HepG2 (cell line): ENCODE measurements around the gene TECPR1. TPM values are rescaled to one million over a fixed set of nuclear protein-coding genes. Genes with fewer than 3 reads are reported as not detected.

Source experiments
- ELF4 ChIP-seq: sonication (generic); formaldehyde crosslinking; IDR thresholded peaks from 2 replicates; pipeline ENCODE4 v1.5.0; 2020; ENCODE audit warnings: missing genetic modification reagents, mild to moderate bottlenecking, moderate library complexity, borderline replicate concordance
- EZH2 ChIP-seq: conservative IDR thresholded peaks from 2 replicates; pipeline ENCODE4 v1.6.1; 2012; ENCODE audit warnings: mild to moderate bottlenecking, low read depth, low read length, moderate library complexity
- GABPB1 ChIP-seq: IDR thresholded peaks from 2 replicates; pipeline ENCODE4 v1.6.1; 2016; ENCODE audit warnings: mild to moderate bottlenecking, missing genetic modification reagents, moderate library complexity, missing compliant biosample characterization
- HOXD1 ChIP-seq: sonication (generic); formaldehyde crosslinking; IDR thresholded peaks from 2 replicates; pipeline ENCODE4 v1.5.0; 2020; ENCODE audit warnings: missing genetic modification reagents
- IRX3 ChIP-seq: sonication (generic); formaldehyde crosslinking; IDR thresholded peaks from 2 replicates; pipeline ENCODE4 v1.8.1; 2023; ENCODE audit warnings: mild to moderate bottlenecking, low read depth, missing genetic modification reagents, borderline replicate concordance
- JDP2 ChIP-seq: sonication (generic); formaldehyde crosslinking; IDR thresholded peaks from 2 replicates; pipeline ENCODE4 v1.8.1; 2022; ENCODE audit warnings: missing genetic modification reagents, borderline replicate concordance
- MIER3 ChIP-seq: IDR thresholded peaks from 2 replicates; pipeline ENCODE4 v1.6.1; 2016; ENCODE audit warnings: missing compliant biosample characterization, borderline replicate concordance
- RNF2 ChIP-seq: fragments of 450-650 bp; conservative IDR thresholded peaks from 2 replicates; pipeline ENCODE4 v1.6.1; 2016; ENCODE audit warnings: low read depth
- TBL1XR1 ChIP-seq: fragments of 150-350 bp; IDR thresholded peaks from 2 replicates; pipeline ENCODE4 v1.6.1; 2014; ENCODE audit warnings: borderline replicate concordance, low read length; ENCODE audit not compliant: partially characterized antibody
- TGIF2 ChIP-seq: IDR thresholded peaks from 2 replicates; pipeline ENCODE4 v1.6.1; 2016; ENCODE audit warnings: control low read depth, missing compliant biosample characterization
- ZFP36L2 ChIP-seq: sonication (generic); formaldehyde crosslinking; IDR thresholded peaks from 2 replicates; pipeline ENCODE4 v1.4.0; 2020; ENCODE audit warnings: missing genetic modification reagents
- ZFP62 ChIP-seq: sonication (generic); formaldehyde crosslinking; IDR thresholded peaks from 2 replicates; pipeline ENCODE4 v1.4.0; 2020; ENCODE audit warnings: missing genetic modification reagents
- ZFYVE20 ChIP-seq: sonication (generic); formaldehyde crosslinking; IDR thresholded peaks from 2 replicates; pipeline ENCODE4 v1.8.0; 2023; ENCODE audit warnings: low read depth, mild to moderate bottlenecking, moderate library complexity, missing genetic modification reagents, borderline replicate concordance
- ZNF180 ChIP-seq: sonication (generic); formaldehyde crosslinking; IDR thresholded peaks from 2 replicates; pipeline ENCODE4 v1.4.0; 2020; ENCODE audit warnings: low read depth, missing genetic modification reagents, borderline replicate concordance
- ZNF235 ChIP-seq: sonication (generic); formaldehyde crosslinking; IDR thresholded peaks from 2 replicates; pipeline ENCODE4 v1.8.1; 2023; ENCODE audit warnings: mild to moderate bottlenecking, missing genetic modification reagents, borderline replicate concordance
- ZNF430 ChIP-seq: sonication (generic); formaldehyde crosslinking; IDR thresholded peaks from 2 replicates; pipeline ENCODE4 v1.9.0; 2021; ENCODE audit warnings: mild to moderate bottlenecking, missing genetic modification reagents
- ZNF713 ChIP-seq: sonication (generic); formaldehyde crosslinking; IDR thresholded peaks from 2 replicates; pipeline ENCODE4 v1.4.0; 2020; ENCODE audit warnings: mild to moderate bottlenecking, missing genetic modification reagents
- polyA plus RNA-seq, 8 experiments: library from polyadenylated mRNA; depleted of rRNA in 3 of 8; stranded (reverse) in 7 of 8; unstranded in 1 of 8; fragments of >200 nt; fragmentation: Illumina TruSeq in 4 of 8; extraction: Trizol in 4 of 8; gene quantifications; 2 replicates each; pipeline versions ENCODE4 v1.2.1 to v1.2.3, GENCODE V29; 2011 to 2016; ENCODE audit warnings: low read depth in 4 of 8, missing spikeins in 1 of 8, mixed read lengths in 1 of 8; ENCODE audit not compliant: insufficient read depth in 1 of 8
- total RNA-seq, 5 experiments: library from RNA; depleted of rRNA; stranded (reverse); fragments of >200 nt; fragmentation: Illumina TruSeq; extraction: Trizol; gene quantifications; 2 replicates each; pipeline ENCODE4 v1.2.3, GENCODE V29; 2016; ENCODE audit warnings: low read depth in 1 of 5
- TF ChIP-seq, protein P1 (sequence below): sonication (generic); formaldehyde crosslinking; IDR thresholded peaks from 2 replicates; pipeline ENCODE4 v1.8.0; 2022; ENCODE audit warnings: mild to moderate bottlenecking, missing genetic modification reagents
- TF ChIP-seq, protein P2 (sequence below): sonication (generic); formaldehyde crosslinking; IDR thresholded peaks from 2 replicates; pipeline ENCODE4 v1.5.1; 2020; ENCODE audit warnings: missing genetic modification reagents, mild to moderate bottlenecking, borderline replicate concordance
- TF ChIP-seq, protein P3 (sequence below): sonication (generic); formaldehyde crosslinking; IDR thresholded peaks from 2 replicates; pipeline ENCODE4; 2020; ENCODE audit warnings: missing genetic modification reagents, mild to moderate bottlenecking, borderline replicate concordance
- TF ChIP-seq, protein P4 (sequence below): sonication (generic); formaldehyde crosslinking; conservative IDR thresholded peaks from 2 replicates; pipeline ENCODE4 v1.4.0; 2020; ENCODE audit warnings: missing genetic modification reagents

Gene TECPR1
- total and polyA plus RNA-seq, 2 of the 13 experiments (the other 11 are each of a cell fraction or from before 2014, with no cell fraction given): 2.3 to 6.3 TPM

DNA sequence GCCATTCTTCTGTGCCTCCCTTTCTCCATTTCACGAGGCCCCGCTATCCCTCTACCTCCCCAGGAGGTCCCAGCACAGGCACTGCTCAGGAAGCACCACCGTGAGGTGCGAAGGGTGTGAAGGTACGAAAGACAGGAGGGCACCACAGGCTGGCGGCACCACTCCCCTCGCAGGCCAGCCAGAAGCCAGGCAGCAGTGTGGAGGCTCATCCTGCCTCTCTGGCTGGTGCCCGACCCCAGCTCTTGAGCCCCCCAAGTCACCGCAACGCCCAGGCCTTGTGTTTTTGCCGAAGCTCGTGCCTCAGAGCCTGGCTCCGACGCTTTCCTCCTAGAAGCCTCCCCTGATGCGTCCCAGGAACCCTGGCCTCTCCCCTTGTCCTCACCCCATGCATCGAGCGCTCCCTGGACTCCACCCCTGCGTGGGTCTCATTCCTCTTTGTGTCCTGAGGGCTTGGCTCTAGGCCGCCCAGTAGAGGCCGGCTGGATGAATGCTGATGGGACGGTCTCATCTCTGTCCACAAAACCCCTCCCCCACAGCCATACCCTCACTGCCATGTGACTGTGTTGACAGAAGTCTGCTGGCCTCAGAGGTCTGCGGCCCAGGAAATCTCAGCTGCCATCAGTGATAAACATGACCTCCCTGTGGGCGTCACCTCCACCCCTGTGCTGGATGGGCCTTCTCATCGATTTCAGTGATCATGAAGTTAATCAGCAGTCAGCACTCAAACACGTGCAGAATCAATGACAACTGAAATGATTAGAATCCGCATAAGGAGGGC is 48.8 kb upstream of the TECPR1 start (continued):
- TF ChIP-seq ZNF235 (CRISPR knock-in tag): no peak
- no peak for TF ChIP-seq EZH2
- TF ChIP-seq, protein P1, sequence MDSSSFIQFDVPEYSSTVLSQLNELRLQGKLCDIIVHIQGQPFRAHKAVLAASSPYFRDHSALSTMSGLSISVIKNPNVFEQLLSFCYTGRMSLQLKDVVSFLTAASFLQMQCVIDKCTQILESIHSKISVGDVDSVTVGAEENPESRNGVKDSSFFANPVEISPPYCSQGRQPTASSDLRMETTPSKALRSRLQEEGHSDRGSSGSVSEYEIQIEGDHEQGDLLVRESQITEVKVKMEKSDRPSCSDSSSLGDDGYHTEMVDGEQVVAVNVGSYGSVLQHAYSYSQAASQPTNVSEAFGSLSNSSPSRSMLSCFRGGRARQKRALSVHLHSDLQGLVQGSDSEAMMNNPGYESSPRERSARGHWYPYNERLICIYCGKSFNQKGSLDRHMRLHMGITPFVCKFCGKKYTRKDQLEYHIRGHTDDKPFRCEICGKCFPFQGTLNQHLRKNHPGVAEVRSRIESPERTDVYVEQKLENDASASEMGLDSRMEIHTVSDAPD (CRISPR knock-in tag): 0 out of 2 replicates have a peak, but pooled peaks have one; percentile 17
- TF ChIP-seq MIER3 (CRISPR knock-in tag): peak; percentile 84; the same call in 1 of the 2 replicates
- no peak for TF ChIP-seq ZFP62 (CRISPR knock-in tag)
- TF ChIP-seq, protein P2, sequence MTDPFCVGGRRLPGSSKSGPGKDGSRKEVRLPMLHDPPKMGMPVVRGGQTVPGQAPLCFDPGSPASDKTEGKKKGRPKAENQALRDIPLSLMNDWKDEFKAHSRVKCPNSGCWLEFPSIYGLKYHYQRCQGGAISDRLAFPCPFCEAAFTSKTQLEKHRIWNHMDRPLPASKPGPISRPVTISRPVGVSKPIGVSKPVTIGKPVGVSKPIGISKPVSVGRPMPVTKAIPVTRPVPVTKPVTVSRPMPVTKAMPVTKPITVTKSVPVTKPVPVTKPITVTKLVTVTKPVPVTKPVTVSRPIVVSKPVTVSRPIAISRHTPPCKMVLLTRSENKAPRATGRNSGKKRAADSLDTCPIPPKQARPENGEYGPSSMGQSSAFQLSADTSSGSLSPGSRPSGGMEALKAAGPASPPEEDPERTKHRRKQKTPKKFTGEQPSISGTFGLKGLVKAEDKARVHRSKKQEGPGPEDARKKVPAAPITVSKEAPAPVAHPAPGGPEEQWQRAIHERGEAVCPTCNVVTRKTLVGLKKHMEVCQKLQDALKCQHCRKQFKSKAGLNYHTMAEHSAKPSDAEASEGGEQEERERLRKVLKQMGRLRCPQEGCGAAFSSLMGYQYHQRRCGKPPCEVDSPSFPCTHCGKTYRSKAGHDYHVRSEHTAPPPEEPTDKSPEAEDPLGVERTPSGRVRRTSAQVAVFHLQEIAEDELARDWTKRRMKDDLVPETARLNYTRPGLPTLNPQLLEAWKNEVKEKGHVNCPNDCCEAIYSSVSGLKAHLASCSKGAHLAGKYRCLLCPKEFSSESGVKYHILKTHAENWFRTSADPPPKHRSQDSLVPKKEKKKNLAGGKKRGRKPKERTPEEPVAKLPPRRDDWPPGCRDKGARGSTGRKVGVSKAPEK (CRISPR knock-in tag): no peak
- TF ChIP-seq ZFYVE20: no peak
- TF ChIP-seq IRX3 (CRISPR knock-in tag): no peak
- no peak for TF ChIP-seq HOXD1 (CRISPR knock-in tag)
- TF ChIP-seq ZNF713 (CRISPR knock-in tag): no peak
- TF ChIP-seq, protein P3, sequence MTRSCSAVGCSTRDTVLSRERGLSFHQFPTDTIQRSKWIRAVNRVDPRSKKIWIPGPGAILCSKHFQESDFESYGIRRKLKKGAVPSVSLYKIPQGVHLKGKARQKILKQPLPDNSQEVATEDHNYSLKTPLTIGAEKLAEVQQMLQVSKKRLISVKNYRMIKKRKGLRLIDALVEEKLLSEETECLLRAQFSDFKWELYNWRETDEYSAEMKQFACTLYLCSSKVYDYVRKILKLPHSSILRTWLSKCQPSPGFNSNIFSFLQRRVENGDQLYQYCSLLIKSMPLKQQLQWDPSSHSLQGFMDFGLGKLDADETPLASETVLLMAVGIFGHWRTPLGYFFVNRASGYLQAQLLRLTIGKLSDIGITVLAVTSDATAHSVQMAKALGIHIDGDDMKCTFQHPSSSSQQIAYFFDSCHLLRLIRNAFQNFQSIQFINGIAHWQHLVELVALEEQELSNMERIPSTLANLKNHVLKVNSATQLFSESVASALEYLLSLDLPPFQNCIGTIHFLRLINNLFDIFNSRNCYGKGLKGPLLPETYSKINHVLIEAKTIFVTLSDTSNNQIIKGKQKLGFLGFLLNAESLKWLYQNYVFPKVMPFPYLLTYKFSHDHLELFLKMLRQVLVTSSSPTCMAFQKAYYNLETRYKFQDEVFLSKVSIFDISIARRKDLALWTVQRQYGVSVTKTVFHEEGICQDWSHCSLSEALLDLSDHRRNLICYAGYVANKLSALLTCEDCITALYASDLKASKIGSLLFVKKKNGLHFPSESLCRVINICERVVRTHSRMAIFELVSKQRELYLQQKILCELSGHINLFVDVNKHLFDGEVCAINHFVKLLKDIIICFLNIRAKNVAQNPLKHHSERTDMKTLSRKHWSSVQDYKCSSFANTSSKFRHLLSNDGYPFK: peak; percentile 12; the same call in 1 of the 2 replicates
- no peak for TF ChIP-seq RNF2
- no peak for TF ChIP-seq ZNF180 (CRISPR knock-in tag)
- peak; percentile 96 for TF ChIP-seq TGIF2
- peak; percentile 50 for TF ChIP-seq GABPB1 (CRISPR knock-in tag)
- no peak for TF ChIP-seq TBL1XR1
- TF ChIP-seq, protein P4, sequence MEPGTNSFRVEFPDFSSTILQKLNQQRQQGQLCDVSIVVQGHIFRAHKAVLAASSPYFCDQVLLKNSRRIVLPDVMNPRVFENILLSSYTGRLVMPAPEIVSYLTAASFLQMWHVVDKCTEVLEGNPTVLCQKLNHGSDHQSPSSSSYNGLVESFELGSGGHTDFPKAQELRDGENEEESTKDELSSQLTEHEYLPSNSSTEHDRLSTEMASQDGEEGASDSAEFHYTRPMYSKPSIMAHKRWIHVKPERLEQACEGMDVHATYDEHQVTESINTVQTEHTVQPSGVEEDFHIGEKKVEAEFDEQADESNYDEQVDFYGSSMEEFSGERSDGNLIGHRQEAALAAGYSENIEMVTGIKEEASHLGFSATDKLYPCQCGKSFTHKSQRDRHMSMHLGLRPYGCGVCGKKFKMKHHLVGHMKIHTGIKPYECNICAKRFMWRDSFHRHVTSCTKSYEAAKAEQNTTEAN (CRISPR knock-in tag): 0 out of 2 replicates have a peak, but pooled peaks have one; percentile 37
- TF ChIP-seq ZFP36L2 (CRISPR knock-in tag): no peak
- no peak for TF ChIP-seq ELF4 (CRISPR knock-in tag)
- peak; percentile 39; the same call in 1 of the 2 replicates for TF ChIP-seq JDP2 (CRISPR knock-in tag)
- no peak for TF ChIP-seq ZNF430
